ENCODE results near the gene UBXN6. TPM values are rescaled to one million over a fixed set of nuclear protein-coding genes. Genes with fewer than 3 reads are reported as not detected.

UBXN6 gene
- total and polyA plus RNA-seq, 7 donors = 47.1 to 160 (median 96.3) TPM

GRCh38 chr19:4443188-4443587 lies 14.4 kb downstream of the UBXN6 start:
- DNase-seq = no peak
- 93% methylated on average over 15 of the region's 15 CpGs for WGBS, 2 donors
- intact Hi-C loops (cut with DNase I) = no loop called here
- Histone ChIP-seq H3K4me3 (no peak overlapping the region), H3K4me1 (peaks cover 0 to under 1% (median 0%) of the 10 kb centered on the region in 4 donors), H3K36me3 (peaks cover 33 to 44% (median 37%) of the 10 kb centered on the region in 4 donors), H3K27ac (no peak overlapping the region), H3K27me3 (no peaks in the 10 kb centered on the region), H3K9me3 (no peaks in the 10 kb centered on the region)
- TF ChIP-seq EP300 (IDR thresholded peaks at IDR 0.05) (no peak), POLR2A (IDR thresholded peaks at IDR 0.05) (no peak), POLR2AphosphoS5 (IDR thresholded peaks at IDR 0.05) (no peak), CTCF (IDR thresholded peaks at IDR 0.05) (no peak)

GRCh38 chr19:4442819-4443146 lies 14.8 kb downstream of the UBXN6 start:
- intact Hi-C loops (cut with DNase I) = no loop called here
- no peak for DNase-seq
- TF ChIP-seq POLR2AphosphoS5 (IDR thresholded peaks at IDR 0.05) = no peak
- no peak for TF ChIP-seq POLR2A (IDR thresholded peaks at IDR 0.05)
- TF ChIP-seq CTCF (IDR thresholded peaks at IDR 0.05) = no peak
- no peak for TF ChIP-seq EP300 (IDR thresholded peaks at IDR 0.05)
- Histone ChIP-seq H3K9me3 (no peaks in the 10 kb centered on the region), H3K4me3 (no peak overlapping the region), H3K27me3 (no peaks in the 10 kb centered on the region), H3K4me1 (no peaks in the 10 kb centered on the region), H3K36me3 (peaks cover 29 to 40% (median 33%) of the 10 kb centered on the region in 4 donors), H3K27ac (no peak overlapping the region)
- WGBS, 2 donors = 89% methylated on average over 10 of the region's 10 CpGs

- no peaks in the 10 kb centered on the region for H3K4me1 ChIP-seq
- H3K27ac ChIP-seq = no peak overlapping the region
- H3K27me3 ChIP-seq = no peaks in the 10 kb centered on the region
- intact Hi-C loops (cut with DNase I) = no loop called here
- 79 to 83% methylated on average over 22 of the region's 22 CpGs for WGBS, 2 donors
- peaks cover 23 to 35% (median 27%) of the 10 kb centered on the region in 4 donors for H3K36me3 ChIP-seq
- H3K9me3 ChIP-seq = no peaks in the 10 kb centered on the region
- DNase-seq = no peak
- TF ChIP-seq CTCF (IDR thresholded peaks at IDR 0.05) = no peak
- TF ChIP-seq POLR2A (IDR thresholded peaks at IDR 0.05) = no peak
- TF ChIP-seq EP300 (IDR thresholded peaks at IDR 0.05) = no peak
- TF ChIP-seq POLR2AphosphoS5 (IDR thresholded peaks at IDR 0.05) = no peak
- no peak overlapping the region for H3K4me3 ChIP-seq
Measured at GRCh38 chr19:4441994-4442818, 15.4 kb downstream of the UBXN6 start.

- WGBS, 2 donors = 89 to 96% methylated on average over 12 of the region's 12 CpGs
- no peak for TF ChIP-seq POLR2A (IDR thresholded peaks at IDR 0.05)
- no peak for TF ChIP-seq CTCF (IDR thresholded peaks at IDR 0.05)
- TF ChIP-seq POLR2AphosphoS5 (IDR thresholded peaks at IDR 0.05) = no peak
- no peak for TF ChIP-seq EP300 (IDR thresholded peaks at IDR 0.05)
Measured at GRCh38 chr19:4439243-4439642, 18.4 kb downstream of the UBXN6 start.

More at GRCh38 chr19:4439243-4439642, 18.4 kb downstream of the UBXN6 start:
- Histone ChIP-seq H3K27me3 (no peaks in the 10 kb centered on the region), H3K36me3 (peaks cover 0 to 5% (median 0%) of the 10 kb centered on the region in 4 donors), H3K4me1 (no peaks in the 10 kb centered on the region), H3K27ac (no peak overlapping the region), H3K4me3 (no peak overlapping the region), H3K9me3 (no peaks in the 10 kb centered on the region)
- intact Hi-C loops (cut with DNase I) = no loop called here
- no peak for DNase-seq
